Progenitor cell of endocrine pancreas (in vitro differentiated cells): Measurements from ENCODE around the gene SLC5A11. TPM values are rescaled to one million over a fixed set of nuclear protein-coding genes. Genes with fewer than 3 reads are reported as not detected.

ENCODE experiments used
- DNase-seq: peaks from one replicate; pipeline ENCODE4 v3.0.0; 2021; ENCODE audit warnings: low spot score; ENCODE audit not compliant: unreplicated experiment
- H3K27ac Mint-ChIP-seq: 2 replicates; pipeline ENCODE4 v1.8.0; 2021; ENCODE audit warnings: mild to moderate bottlenecking, moderate library complexity, mixed read lengths
- H3K27me3 Mint-ChIP-seq: 2 replicates; pipeline ENCODE4 v1.8.0; 2021; ENCODE audit warnings: mixed read lengths
- H3K36me3 Mint-ChIP-seq: 2 replicates; pipeline ENCODE4 v1.8.0; 2022; ENCODE audit warnings: mixed read lengths; ENCODE audit not compliant: insufficient read depth
- H3K4me1 Mint-ChIP-seq: 2 replicates; pipeline ENCODE4 v1.8.0; 2021; ENCODE audit warnings: low read depth, mixed read lengths
- H3K4me3 Mint-ChIP-seq: 2 replicates; pipeline ENCODE4 v1.8.0; 2021; ENCODE audit warnings: low read depth, mild to moderate bottlenecking, moderate library complexity, mixed read lengths
- H3K9me3 Mint-ChIP-seq: 2 replicates; pipeline ENCODE4 v1.8.0; 2021; ENCODE audit warnings: low read depth, mixed read lengths
- CTCF ChIP-seq: fragments of 200-600 bp; sonication (generic); IDR thresholded peaks from one replicate; pipeline ENCODE4 v1.5.0; 2021; ENCODE audit warnings: antibody characterized with exemption, mild to moderate bottlenecking; ENCODE audit not compliant: unreplicated experiment
- total RNA-seq: library from RNA; stranded (reverse); gene quantifications from 2 replicates; pipeline ENCODE4 v1.2.1, GENCODE V29; 2021

Gene SLC5A11
- total RNA-seq, 1 donor from 2014 or later: 0.38 TPM

GRCh38 chr16:24939224-24939623, 93.5 kb downstream of the SLC5A11 start:
- Mint-ChIP-seq H3K27me3 (no peaks in the 10 kb centered on the region), H3K9me3 (no peaks in the 10 kb centered on the region), H3K4me3 (no peak overlapping the region), H3K4me1 (no peaks in the 10 kb centered on the region), H3K27ac (no peak overlapping the region), H3K36me3 (peaks cover 21% of the 10 kb centered on the region)
- no peak for TF ChIP-seq CTCF
- DNase-seq: no peak

- no peak for DNase-seq
- Mint-ChIP-seq H3K27ac (no peak overlapping the region), H3K4me3 (no peak overlapping the region), H3K9me3 (no peaks in the 10 kb centered on the region), H3K4me1 (no peaks in the 10 kb centered on the region), H3K27me3 (no peaks in the 10 kb centered on the region), H3K36me3 (peaks cover 19% of the 10 kb centered on the region)
- TF ChIP-seq CTCF: no peak
Measured at GRCh38 chr16:24939738-24940137, 94.0 kb downstream of the SLC5A11 start.

- H3K9me3 Mint-ChIP-seq: no peaks in the 10 kb centered on the region
- H3K27me3 Mint-ChIP-seq: no peaks in the 10 kb centered on the region
- H3K4me1 Mint-ChIP-seq: peaks cover 2% of the 10 kb centered on the region
- TF ChIP-seq CTCF: no peak
- no peak overlapping the region for H3K4me3 Mint-ChIP-seq
- H3K36me3 Mint-ChIP-seq: peaks cover 22% of the 10 kb centered on the region
- H3K27ac Mint-ChIP-seq: no peak overlapping the region
- DNase-seq: no peak
Measured at GRCh38 chr16:24943471-24943870, 97.7 kb downstream of the SLC5A11 start.

GRCh38 chr16:24944206-24944605, 98.4 kb downstream of the SLC5A11 start:
- Mint-ChIP-seq H3K4me1 (peaks cover 3% of the 10 kb centered on the region), H3K36me3 (peaks cover 23% of the 10 kb centered on the region), H3K27me3 (no peaks in the 10 kb centered on the region), H3K27ac (no peak overlapping the region), H3K4me3 (no peak overlapping the region), H3K9me3 (no peaks in the 10 kb centered on the region)
- no peak for TF ChIP-seq CTCF
- DNase-seq: no peak

GRCh38 chr16:24946155-24946554, 100.4 kb downstream of the SLC5A11 start:
- no peak for DNase-seq
- Mint-ChIP-seq H3K4me1 (peaks cover 3% of the 10 kb centered on the region), H3K27me3 (no peaks in the 10 kb centered on the region), H3K36me3 (peaks cover 29% of the 10 kb centered on the region), H3K9me3 (no peaks in the 10 kb centered on the region), H3K27ac (no peak overlapping the region), H3K4me3 (no peak overlapping the region)
- no peak for TF ChIP-seq CTCF
